DMS114 treated with DMSO at 0.1 percent for 48 hours (cell line): ENCODE data around the gene PARD3B.

Experiments
- DNase-seq: peaks from one replicate; lab custom pipeline; 2025; ENCODE audit not compliant: unreplicated experiment; lab: John Stamatoyannopoulos, UW

The PARD3B gene

GRCh38 chr2:205041472-205042130 is 496.3 kb downstream of the PARD3B start:
- DNase-seq, result no peak

- DNase-seq, result no peak
Measured at GRCh38 chr2:205043285-205043684, 498.0 kb downstream of the PARD3B start.

GRCh38 chr2:205045706-205046105 is 500.4 kb downstream of the PARD3B start:
- no peak for DNase-seq

GRCh38 chr2:205047273-205047839 is 502.1 kb downstream of the PARD3B start:
- no peak for DNase-seq

- DNase-seq, result no peak
Measured at GRCh38 chr2:205051417-205051816, 506.1 kb downstream of the PARD3B start.

GRCh38 chr2:205052781-205053180 is 507.5 kb downstream of the PARD3B start:
- no peak for DNase-seq

- no peak for DNase-seq
Measured at GRCh38 chr2:205053827-205054410, 508.6 kb downstream of the PARD3B start.

- DNase-seq, result no peak
Measured at GRCh38 chr2:205054789-205055188, 509.5 kb downstream of the PARD3B start.

GRCh38 chr2:205055251-205055650 is 510.0 kb downstream of the PARD3B start:
- no peak for DNase-seq

GRCh38 chr2:205056151-205056561 is 510.9 kb downstream of the PARD3B start:
- DNase-seq, result no peak

- no peak for DNase-seq
Measured at GRCh38 chr2:205058409-205058808, 513.1 kb downstream of the PARD3B start.

- DNase-seq, result no peak
Measured at GRCh38 chr2:205060269-205060668, 515.0 kb downstream of the PARD3B start.

- DNase-seq, result no peak
Measured at GRCh38 chr2:205066081-205066480, 520.8 kb downstream of the PARD3B start.

GRCh38 chr2:205069928-205070327 is 524.7 kb downstream of the PARD3B start:
- DNase-seq, result no peak

GRCh38 chr2:205070889-205071288 is 525.6 kb downstream of the PARD3B start:
- DNase-seq, result no peak

- no peak for DNase-seq
Measured at GRCh38 chr2:205073433-205074020, 528.3 kb downstream of the PARD3B start.

GRCh38 chr2:205076405-205076804 is 531.1 kb downstream of the PARD3B start:
- DNase-seq, result no peak

GRCh38 chr2:205077159-205077558 is 531.9 kb downstream of the PARD3B start:
- no peak for DNase-seq

GRCh38 chr2:205078762-205079161 is 533.5 kb downstream of the PARD3B start:
- no peak for DNase-seq

GRCh38 chr2:205079173-205079572 is 533.9 kb downstream of the PARD3B start:
- DNase-seq, result no peak

GRCh38 chr2:205086662-205087061 is 541.4 kb downstream of the PARD3B start:
- no peak for DNase-seq

GRCh38 chr2:205087862-205088261 is 542.6 kb downstream of the PARD3B start:
- no peak for DNase-seq
